DMS53 treated with DMSO at 0.1 percent for 48 hours (cell line): ENCODE results near the gene SIK3.
"Not testable (repeated sequence)": the region's sequence is repeated elsewhere in the genome, so short reads cannot be mapped to it uniquely, and the experiment has no call there.

ENCODE experiments used
- DNase-seq: peaks from one replicate; lab custom pipeline; 2025; ENCODE audit not compliant: unreplicated experiment; lab: John Stamatoyannopoulos, UW

The SIK3 gene

GRCh38 chr11:117098269-117099232 is at the start of gene SIK3:
Gene SIK3, minus strand, starts transcription at chr11:117098428. Its CDS starts 13 bp downstream, at chr11:117098415.
- DNase-seq = peak; percentile 89

- no peak for DNase-seq
Observed at GRCh38 chr11:117146521-117146920, 48.3 kb upstream of the SIK3 start.

GRCh38 chr11:117145393-117145761 is 47.1 kb upstream of the SIK3 start:
- DNase-seq = no peak

GRCh38 chr11:117144477-117145392 is 46.5 kb upstream of the SIK3 start:
- peak; percentile 14 for DNase-seq

GRCh38 chr11:117143871-117144476 is 45.7 kb upstream of the SIK3 start, which contains the start of gene PAFAH1B2:
Gene PAFAH1B2, plus strand, starts transcription at chr11:117144287. Its CDS starts 8,161 bp downstream, at chr11:117152448.
- peak; percentile 80 for DNase-seq

- peak; percentile 54 for DNase-seq
Observed at GRCh38 chr11:117143390-117143789, 45.2 kb upstream of the SIK3 start.

GRCh38 chr11:117137223-117138086 is 39.2 kb upstream of the SIK3 start:
- not testable (repeated sequence) for DNase-seq

GRCh38 chr11:117134979-117135378 is 36.8 kb upstream of the SIK3 start:
- DNase-seq = not testable (repeated sequence)

- no peak for DNase-seq
Observed at GRCh38 chr11:117134431-117134830, 36.2 kb upstream of the SIK3 start.

- DNase-seq = no peak
Observed at GRCh38 chr11:117130879-117131278, 32.7 kb upstream of the SIK3 start.

GRCh38 chr11:117130396-117130795 is 32.2 kb upstream of the SIK3 start:
- not testable (repeated sequence) for DNase-seq

- no peak for DNase-seq
Observed at GRCh38 chr11:117128289-117128688, 30.1 kb upstream of the SIK3 start.

- no peak for DNase-seq
Observed at GRCh38 chr11:117127171-117127901, 29.1 kb upstream of the SIK3 start.

- no peak for DNase-seq
Observed at GRCh38 chr11:117126223-117126965, 28.2 kb upstream of the SIK3 start.

- DNase-seq = no peak
Observed at GRCh38 chr11:117122556-117122955, 24.3 kb upstream of the SIK3 start.

GRCh38 chr11:117121176-117121575 is 22.9 kb upstream of the SIK3 start:
- DNase-seq = no peak

- no peak for DNase-seq
Observed at GRCh38 chr11:117117681-117118080, 19.5 kb upstream of the SIK3 start.

- not testable (repeated sequence) for DNase-seq
Observed at GRCh38 chr11:117112939-117113338, 14.7 kb upstream of the SIK3 start.

- not testable (repeated sequence) for DNase-seq
Observed at GRCh38 chr11:117112497-117112896, 14.3 kb upstream of the SIK3 start.
